GM19193 (cell line): ENCODE measurements around the gene ABCA1.

ENCODE experiments used
- POLR2A ChIP-seq: IDR thresholded peaks from 4 replicates; pipeline ENCODE4 v1.6.1; 2011; ENCODE audit not compliant: insufficient read depth, insufficient read length; ENCODE audit errors: extremely low read depth

ABCA1 gene

GRCh38 chr9:104866191-104866590 is 61.8 kb downstream of the ABCA1 start:
- TF ChIP-seq POLR2A = no peak

GRCh38 chr9:104864675-104865104 is 63.3 kb downstream of the ABCA1 start:
- no peak for TF ChIP-seq POLR2A

GRCh38 chr9:104863180-104863883 is 64.6 kb downstream of the ABCA1 start:
- TF ChIP-seq POLR2A = no peak

- no peak for TF ChIP-seq POLR2A
Observed at GRCh38 chr9:104861397-104861796, 66.6 kb downstream of the ABCA1 start.

GRCh38 chr9:104860263-104860662 is 67.7 kb downstream of the ABCA1 start:
- no peak for TF ChIP-seq POLR2A

- no peak for TF ChIP-seq POLR2A
Observed at GRCh38 chr9:104858846-104859245, 69.1 kb downstream of the ABCA1 start.

- TF ChIP-seq POLR2A = no peak
Observed at GRCh38 chr9:104858271-104858670, 69.7 kb downstream of the ABCA1 start.

- no peak for TF ChIP-seq POLR2A
Observed at GRCh38 chr9:104856413-104856941, 71.5 kb downstream of the ABCA1 start.

GRCh38 chr9:104855807-104856206 is 72.1 kb downstream of the ABCA1 start:
- TF ChIP-seq POLR2A = no peak

- TF ChIP-seq POLR2A = no peak
Observed at GRCh38 chr9:104854613-104855012, 73.3 kb downstream of the ABCA1 start.

GRCh38 chr9:104853683-104854082 is 74.3 kb downstream of the ABCA1 start:
- TF ChIP-seq POLR2A = no peak

GRCh38 chr9:104853159-104853558 is 74.8 kb downstream of the ABCA1 start:
- no peak for TF ChIP-seq POLR2A

- no peak for TF ChIP-seq POLR2A
Observed at GRCh38 chr9:104851546-104851920, 76.4 kb downstream of the ABCA1 start.

- TF ChIP-seq POLR2A = no peak
Observed at GRCh38 chr9:104850786-104851545, 77.0 kb downstream of the ABCA1 start.

- TF ChIP-seq POLR2A = no peak
Observed at GRCh38 chr9:104849023-104849422, 78.9 kb downstream of the ABCA1 start.

- no peak for TF ChIP-seq POLR2A
Observed at GRCh38 chr9:104844710-104845109, 83.2 kb downstream of the ABCA1 start.

GRCh38 chr9:104843644-104844240 is 84.2 kb downstream of the ABCA1 start:
- TF ChIP-seq POLR2A = no peak

GRCh38 chr9:104842698-104843097 is 85.3 kb downstream of the ABCA1 start:
- TF ChIP-seq POLR2A = no peak
